Endometrium (tissue), 2 donors: ENCODE results near the gene CCDC30.
"Not testable (repeated sequence)": the region's sequence is repeated elsewhere in the genome, so short reads cannot be mapped to it uniquely, and the experiment has no call there.

Experiments
- FAIRE-seq: peaks from 2 replicates; lab custom pipeline; 2012; peaks lifted over from hg19 to GRCh38; lab: Jason Lieb, UNC
- donor health status: control.
- donor health status: control.

Gene CCDC30

DNA sequence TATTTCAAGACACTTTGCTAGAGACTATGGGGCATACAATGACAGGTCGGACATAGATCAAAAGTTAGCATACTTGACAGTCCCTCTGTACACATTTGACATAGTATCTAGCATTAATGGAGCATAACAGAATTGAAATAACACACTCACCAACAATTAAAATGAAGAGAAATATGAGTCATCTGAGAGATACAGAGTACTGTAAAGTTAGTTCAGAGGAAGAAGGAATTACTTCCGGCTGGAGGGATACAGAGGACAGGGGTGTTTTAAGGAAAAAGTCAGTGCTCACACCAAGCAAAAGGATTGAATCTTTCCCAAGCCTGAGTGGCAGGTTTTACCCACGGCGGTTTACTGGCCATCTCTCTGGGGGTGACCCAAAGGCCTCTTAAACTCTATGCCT is 9.7 kb upstream of the CCDC30 start:
- no peak for FAIRE-seq

DNA sequence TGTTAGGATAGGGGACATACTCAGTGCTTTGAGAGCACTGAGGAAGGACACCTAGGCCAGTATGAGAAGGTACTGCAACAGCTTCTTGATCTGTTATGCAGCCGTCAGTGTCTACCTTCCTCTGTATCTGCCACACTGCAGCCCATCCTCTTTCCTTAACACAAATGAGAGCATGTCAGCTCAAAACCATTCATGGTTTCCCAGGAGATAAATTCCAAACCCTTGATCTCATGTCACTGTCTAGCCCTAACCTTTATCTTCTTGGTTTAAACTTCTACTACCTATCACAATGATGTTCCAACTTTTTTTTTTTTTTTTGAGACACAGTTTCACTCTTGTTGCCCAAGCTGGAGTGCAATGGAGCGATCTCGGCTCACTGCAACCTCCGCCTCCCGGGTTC is 8.7 kb upstream of the CCDC30 start:
- FAIRE-seq, result no peak

DNA sequence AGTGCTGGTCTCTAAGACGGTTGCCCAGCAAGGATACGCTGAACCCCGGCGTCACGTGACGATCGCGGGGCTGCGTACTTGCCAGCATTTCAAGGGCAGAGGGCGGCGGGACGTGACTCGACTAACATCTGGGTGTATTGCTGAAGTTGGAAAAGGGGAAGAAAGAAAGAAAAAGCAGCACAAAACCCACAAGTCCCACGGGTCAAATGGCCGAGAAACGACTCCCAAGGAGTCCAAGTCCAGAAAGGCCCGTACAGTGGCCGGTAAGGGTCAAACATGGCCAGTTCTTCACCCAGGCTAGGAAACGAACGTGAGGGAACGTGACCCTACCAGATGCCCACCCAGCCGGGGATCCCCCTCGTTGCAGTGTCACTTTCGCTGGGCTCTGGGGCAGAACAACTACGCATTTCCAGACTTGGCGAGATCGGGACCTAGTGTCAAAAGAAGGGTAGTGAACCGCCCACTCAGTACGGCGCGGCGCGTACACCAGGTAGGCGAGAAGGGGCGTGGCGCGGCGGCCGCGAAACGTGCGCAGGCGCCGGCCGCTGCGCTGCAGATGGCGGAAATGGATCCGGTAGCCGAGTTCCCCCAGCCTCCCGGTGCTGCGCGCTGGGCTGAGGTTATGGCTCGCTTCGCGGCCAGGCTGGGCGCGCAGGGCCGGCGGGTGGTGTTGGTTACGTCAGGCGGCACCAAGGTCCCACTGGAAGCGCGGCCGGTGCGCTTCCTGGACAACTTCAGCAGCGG is 6.9 kb upstream of the CCDC30 start, which contains the start of the genes PPCS and ZMYND12:
PPCS (plus strand) TSS at position 534 of the 744 bp plus-strand sequence; CDS start at position 557, 23 bp downstream.
ZMYND12 (minus strand) TSS at position 13 of the 744 bp plus-strand sequence. CDS start 25 bp downstream, outside the sequence.
- no peak for FAIRE-seq

DNA sequence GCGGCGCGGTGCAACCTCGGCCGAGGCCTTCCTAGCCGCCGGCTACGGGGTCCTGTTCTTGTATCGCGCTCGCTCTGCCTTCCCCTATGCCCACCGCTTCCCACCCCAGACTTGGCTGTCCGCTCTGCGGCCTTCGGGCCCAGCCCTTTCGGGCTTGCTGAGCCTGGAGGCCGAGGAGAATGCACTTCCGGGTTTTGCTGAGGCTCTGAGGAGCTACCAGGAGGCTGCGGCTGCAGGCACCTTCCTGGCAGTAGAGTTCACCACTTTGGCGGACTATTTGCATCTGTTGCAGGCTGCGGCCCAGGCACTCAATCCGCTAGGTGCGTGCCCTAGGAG is 6.4 kb upstream of the CCDC30 start:
- no peak for FAIRE-seq

DNA sequence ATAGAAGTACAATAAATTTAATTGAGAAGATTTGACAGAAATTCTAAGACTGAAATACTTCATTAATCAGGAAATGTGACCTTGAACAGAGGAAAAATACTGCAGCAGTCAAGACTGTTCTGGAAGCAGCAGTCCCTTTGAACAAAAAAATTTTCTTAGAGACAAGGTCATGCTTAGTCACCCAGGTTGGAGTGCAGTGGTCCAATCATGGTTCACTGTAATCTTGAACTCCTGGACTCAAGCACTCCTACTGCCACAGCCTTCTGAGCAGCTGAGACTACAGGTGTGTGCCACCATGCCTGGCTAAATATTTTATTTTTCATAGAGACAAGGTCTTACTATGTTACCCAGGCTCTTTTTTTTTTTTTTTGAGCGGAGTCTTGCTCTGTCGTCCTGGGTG is 1.9 kb upstream of the CCDC30 start:
- FAIRE-seq, result no peak

DNA sequence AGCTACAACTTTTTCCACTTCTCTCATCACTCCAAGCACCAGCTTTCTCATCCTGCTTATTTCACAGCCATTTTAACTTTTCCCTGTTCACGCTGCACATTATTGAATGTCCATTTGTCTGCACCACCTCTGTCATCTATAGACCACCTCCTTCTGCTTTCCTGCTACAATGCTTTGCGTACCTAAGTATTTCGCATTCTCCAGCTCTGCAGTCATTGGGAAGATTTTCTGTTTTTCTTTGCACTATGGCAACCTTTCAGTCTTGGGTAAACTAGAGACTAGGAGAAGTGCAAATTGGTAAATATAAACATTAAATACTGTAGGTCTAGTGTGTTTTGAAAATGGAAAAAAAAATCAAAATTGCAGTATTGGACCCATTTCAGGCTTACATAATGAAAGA is 835 bp downstream of the CCDC30 start:
- FAIRE-seq, result no peak

DNA sequence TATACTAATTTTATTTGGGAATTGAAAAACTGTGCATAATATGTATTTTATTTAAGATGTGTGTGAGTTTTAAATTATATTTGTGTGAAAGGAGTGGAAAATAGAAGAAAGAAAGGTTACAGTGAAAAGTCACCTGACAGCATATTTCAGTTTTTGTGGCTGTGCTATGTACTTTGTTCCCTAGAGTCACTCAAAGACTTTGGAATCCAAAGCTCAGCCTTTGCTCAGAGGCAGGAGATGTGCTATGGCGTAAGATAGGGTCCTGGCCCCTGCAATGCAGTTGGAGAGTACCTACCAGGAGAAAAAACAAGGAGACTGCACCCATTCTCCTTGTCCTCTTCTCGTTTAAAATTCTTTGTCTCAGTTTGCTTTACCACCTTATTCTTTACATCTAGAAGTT is 2.9 kb downstream of the CCDC30 start:
- FAIRE-seq, result no peak

DNA sequence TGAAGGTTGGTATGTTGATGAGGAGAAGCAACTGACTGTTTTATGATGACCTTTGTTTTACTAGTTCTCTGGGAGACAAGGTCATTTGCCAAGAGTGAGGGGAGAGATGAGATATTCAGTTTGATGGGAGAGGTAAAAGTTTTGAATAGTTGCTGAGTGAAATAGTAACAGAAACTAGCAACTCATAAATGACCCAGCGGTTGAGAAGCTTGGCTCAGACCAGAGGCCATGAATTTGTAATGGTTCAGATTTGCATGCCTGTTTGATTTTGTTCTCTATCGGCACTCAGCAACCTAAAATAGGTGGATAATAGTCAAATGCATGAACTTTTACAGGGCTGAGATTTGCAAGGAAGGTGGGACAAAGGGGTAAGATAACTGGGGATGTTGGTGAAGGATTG is 6.6 kb downstream of the CCDC30 start:
- no peak for FAIRE-seq

DNA sequence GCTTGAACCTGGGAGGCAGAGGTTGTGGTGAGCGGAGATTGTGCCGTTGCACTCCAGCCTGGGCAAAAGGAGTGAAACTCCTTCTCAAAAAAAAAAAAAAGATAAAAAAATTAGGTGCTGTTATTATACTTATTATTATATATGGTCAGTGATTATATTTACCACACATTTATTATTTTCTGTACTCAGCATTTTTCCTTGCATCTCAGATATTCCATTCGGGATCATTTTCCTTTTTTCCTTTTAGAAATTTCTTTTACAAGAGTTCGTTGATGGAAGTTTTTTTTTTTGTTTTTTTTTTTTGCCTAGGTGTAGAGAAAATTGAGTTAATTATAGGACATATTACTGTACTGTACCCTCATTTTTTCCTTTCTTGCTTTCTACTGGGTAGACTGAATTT is 13.5 kb downstream of the CCDC30 start:
- no peak for FAIRE-seq

DNA sequence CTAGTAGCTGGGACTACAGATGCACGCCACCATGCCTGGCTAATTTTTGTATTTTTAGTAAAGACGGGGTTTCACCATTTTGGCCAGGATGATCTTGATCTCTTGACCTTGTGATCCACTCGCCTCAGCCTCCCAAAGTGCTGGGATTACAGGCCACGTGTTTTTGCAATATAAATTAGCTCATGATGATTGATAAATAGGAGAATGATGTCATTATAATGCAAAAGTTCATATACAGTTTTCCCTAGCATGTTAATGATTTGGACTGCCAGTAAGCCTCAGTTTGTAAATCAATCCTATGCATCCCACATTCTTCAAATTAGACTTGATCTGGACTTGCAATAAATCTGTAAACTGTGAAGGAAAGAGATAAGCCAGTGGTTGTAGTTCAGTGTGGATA is 14.3 kb downstream of the CCDC30 start:
- FAIRE-seq, result not testable (repeated sequence)

DNA sequence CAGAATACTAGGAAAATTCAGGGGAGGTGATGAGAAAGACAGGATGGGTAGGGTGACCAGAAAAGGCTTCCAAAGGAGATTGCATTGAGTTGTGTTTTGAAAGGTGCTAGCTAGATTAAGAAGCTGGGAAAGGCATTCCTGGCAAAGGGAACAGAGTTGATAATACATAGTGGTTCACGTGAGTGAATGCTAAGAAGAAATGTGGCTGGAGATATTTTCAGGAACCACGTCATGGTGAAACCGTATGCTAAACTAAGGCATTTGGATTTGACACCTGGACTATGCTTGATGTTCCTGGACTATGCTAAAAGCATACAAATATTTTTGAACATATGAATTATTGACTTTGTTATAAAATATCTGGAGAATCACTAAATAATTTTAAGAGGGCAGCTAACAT is 14.7 kb downstream of the CCDC30 start:
- no peak for FAIRE-seq

DNA sequence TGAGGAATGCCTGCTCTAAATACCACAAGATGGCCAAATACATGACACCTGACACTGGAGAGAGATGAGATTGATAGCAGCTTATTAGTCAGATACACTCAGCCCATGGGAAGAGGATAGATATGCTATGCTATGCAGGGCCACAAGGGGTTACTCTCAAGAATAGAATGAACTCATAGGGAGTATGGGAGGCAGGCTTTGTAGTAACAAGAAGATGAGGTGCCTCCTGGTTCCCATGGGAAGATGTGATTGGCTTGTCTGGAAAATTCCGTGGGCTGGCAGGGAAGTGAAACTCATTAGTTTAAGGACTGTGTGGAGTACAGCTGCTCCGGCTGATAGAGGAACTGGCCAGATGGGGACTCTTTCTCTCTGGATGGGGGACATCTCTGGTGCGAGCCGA is 16.5 kb downstream of the CCDC30 start:
- FAIRE-seq, result no peak

DNA sequence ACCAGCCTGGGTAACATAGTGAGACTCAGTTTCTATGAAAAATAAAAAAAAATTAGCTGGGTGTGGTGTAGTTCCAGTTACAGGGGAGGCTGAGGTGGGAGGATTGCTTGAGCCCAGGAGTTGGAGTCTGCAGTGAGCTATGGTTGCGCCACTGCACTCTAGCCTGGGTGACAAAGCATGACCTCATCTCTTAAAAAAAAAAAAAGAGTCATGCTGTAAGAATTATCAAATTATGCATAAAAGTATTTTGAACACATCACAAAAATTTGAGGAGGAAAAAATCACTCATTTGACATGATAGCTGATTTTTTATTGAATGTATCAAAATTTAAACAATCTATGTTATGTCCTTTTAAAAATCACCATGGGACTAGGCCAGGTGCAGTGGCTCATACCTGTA is 17.8 kb downstream of the CCDC30 start:
- FAIRE-seq, result no peak

DNA sequence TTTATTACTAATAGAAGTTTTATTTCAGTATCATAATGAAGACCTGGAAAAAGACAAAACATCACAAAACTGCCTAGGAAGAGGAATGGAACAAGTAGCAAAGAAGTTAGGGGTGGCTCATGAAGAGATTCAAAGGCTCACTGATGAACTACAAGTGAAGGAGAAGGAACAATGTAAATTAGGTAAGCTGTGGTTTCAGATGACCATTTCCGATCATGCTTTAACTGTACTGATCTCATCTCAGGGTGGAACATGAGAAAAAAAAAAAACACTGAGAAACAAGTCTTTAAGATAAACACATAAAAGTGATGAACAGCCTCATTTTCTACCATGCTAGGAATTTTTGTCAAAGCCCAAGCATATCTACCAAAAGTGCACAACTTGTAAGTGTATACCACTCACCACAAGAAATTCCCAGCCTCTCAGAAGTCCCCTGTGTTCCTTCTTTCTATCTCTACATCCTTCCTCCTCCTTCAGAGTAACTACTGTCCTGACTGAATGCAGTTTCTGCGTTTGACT is 19.6 kb downstream of the CCDC30 start:
- FAIRE-seq, result no peak

DNA sequence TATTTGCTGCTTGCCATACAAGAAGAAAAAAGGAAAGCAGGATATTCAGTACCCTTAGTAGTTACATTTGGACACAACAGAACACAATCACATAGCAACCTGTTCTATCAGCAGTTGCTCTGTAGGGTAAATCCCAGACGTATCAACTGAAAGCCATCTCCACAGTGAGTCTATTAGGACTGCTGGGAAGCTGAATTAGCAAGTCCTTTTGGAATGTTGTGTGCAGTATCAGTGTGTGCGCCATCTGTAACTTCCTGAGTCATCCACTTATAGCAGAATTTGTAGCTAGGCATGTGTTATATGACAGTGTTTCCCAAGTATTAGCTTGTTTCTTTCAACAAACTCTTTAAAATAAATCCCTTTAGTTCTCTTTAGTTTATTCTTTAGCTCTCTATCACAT is 21.3 kb downstream of the CCDC30 start:
- no peak for FAIRE-seq

DNA sequence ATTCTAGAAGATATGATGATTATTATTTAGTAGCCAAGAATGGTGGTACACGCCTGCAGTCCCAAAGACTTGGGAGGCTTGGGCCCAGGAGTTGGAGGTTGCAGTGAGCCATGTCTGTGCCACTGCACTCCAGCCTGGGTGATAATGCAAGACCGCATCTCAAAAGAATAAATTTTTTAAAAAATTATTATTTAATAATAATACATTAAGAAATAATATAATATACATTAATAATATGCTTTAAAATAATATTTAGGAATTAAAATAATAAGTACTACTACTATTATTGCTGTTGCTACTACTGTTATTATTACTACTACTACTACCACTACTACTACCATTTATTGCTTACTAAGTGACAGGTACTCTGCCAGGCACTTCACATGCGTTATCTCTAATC is 27.2 kb downstream of the CCDC30 start:
- FAIRE-seq, result no peak

DNA sequence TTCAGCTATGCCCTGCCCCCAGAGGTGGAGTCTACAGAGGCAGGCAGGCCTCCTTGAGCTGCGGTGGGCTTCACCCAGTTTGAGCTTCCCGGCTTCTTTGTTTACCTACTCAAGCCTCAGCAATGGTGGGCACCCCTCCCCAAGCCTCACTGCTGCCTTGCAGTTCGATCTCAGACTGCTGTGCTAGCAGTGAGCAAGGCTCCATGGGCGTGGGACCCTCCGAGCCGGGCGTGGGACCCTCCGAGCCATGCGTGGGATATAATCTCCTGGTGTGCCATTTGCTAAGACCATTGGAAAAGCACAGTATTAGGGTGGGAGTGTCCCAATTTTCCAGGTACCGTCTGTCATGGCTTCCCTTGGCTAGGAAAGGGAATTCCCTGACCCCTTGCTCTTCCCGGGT is 38.9 kb downstream of the CCDC30 start:
- FAIRE-seq, result not testable (repeated sequence)

DNA sequence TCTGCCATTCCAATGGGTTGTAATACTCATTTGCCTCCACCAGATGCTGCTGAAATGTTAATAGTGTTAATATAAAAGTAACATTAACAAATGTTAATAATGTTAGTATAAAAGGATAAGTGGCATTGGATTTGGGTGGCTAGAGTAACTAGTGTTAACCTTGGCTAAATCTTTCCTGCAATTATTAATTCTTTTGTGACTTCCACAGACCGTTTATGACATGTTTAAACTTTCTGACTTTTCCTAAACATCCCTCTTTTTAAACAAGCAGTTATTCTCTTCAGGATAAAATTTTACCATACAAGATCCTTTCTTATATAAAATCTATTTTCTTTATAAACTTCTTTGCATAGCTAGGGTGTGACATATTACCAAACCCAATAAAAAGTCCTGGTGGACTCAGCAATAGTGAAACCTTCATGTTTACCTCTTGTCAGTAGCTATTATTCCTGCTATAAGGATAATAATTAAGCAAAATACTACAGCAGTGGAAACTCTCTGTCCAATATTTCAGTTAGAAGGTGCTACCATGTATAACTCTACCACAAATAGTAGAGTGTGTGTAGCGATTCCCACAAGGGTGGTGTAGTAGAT is 41.5 kb downstream of the CCDC30 start:
- no peak for FAIRE-seq

DNA sequence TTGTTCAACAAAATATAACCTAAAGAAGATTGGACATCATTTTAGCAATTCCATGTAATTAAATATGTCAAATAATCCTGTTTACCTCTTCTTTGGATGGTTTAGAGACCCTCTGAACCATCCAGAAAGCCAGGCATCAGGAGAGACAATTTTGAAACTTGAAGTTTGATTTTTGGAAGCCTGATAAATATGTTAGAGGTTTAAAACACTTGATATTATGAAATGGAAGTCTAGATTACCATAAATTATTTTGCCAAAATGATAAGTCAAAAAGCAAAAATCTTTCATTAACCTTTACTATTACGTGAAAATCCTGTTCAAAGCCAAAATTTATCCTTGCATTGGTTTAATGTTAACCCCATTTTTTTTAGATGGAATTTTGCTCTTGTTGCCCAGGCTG is 43.5 kb downstream of the CCDC30 start:
- no peak for FAIRE-seq

DNA sequence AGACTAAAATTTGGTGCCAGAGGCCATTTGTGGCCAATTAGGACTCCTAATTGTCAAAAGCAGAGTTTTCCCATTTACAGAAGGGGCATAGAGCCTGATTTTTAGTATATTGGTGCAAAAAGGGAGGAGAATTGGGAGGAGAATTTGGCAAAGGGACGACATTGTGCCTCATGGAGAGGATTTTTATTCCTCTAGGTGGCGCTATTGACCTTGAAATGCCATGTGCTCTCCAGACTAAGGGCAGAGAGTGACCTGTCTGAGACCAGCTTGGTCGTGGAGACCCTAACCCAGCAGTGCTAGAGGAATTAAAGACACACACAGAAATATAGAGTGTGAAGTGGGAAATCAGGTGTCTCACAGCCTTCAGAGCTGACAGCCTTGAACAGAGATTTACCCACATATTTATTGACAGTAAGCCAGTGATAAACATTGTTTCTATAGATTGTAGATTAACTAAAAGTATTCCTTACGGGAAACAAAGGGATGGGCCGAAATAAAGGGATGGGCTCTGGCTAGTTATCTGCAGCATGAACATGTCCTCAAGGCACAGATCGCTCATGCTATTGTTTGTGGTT is 48.6 kb downstream of the CCDC30 start:
- not testable (repeated sequence) for FAIRE-seq

DNA sequence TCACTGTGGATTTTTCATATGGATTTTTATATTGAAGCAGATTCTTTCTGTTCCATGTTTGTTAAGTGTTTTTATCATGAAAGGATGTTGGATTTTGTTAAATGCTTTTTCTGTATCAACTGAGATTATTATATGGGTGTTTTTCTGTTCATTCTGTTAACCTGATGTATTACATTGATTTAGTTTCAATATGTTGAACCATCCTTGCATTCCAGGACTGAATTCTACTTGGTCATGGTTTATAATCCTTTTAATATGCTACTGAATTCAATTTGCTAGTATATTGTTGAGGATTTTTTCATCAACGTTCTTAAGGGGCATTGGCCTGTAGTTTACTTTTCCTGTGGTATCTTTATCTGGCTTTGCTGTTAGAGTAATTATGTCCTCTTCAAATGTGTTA is 55.8 kb downstream of the CCDC30 start:
- FAIRE-seq, result no peak

DNA sequence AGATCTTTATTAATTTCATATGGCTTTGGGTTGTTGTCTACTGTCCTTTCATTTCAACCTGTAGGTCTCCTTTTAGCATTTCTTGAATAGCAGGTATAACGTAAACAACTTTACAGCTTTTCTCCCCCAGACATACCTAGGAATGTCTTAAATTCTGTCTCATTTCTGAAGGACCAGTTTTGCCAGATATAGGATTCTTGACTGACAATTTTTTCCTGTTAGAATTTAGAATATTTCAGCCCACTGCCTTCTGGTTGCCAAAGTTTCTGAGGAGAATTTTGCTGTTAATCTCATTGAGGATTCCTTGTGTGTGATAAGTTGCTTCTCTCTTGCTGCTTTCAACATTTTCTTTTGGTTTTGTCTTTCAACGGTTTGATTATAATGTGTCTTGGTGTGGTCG is 60.1 kb downstream of the CCDC30 start:
- FAIRE-seq, result no peak

DNA sequence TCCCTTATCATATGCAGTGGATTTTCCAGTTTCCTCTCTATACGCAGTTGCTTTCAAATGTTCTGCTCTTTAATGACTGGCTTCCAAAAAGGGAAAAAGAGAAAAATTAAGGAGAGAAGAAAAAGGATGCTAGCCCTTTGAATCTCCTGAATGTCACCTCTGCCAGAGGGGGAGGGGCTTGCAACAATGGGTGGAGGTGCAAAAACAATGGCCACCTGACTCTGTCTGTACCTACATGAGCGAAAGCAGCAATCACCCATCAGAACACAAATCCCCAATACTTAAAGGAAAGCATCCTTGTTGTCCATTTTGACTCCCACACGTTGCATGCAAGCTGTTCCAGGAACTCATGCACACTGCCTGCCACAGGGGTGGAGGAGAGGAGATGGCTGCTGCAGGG is 61.2 kb downstream of the CCDC30 start:
- no peak for FAIRE-seq
